Duodenal mucosa (tissue), 2 donors: ENCODE measurements around the gene TBPL1.
A peak's percentile ranks its signal among the peaks of the same experiment; 100 is the strongest.
"Not testable (repeated sequence)": the region's sequence is repeated elsewhere in the genome, so short reads cannot be mapped to it uniquely, and the experiment has no call there.

Experiments used
- H3K27ac ChIP-seq: one replicate; pipeline ENCODE4 v1.7.0; 2013; ENCODE audit warnings: low read depth, low read length
- H3K27me3 ChIP-seq, 2 donors: one replicate each; pipeline ENCODE4 v1.7.0; 2013; ENCODE audit warnings: low read length in 2 of 2, control low read depth in 1 of 2; ENCODE audit not compliant: insufficient read depth in 2 of 2, control insufficient read depth in 1 of 2
- H3K36me3 ChIP-seq, 2 donors: one replicate each; pipeline ENCODE4 v1.7.0; 2013; ENCODE audit warnings: low read length in 2 of 2, control low read depth in 1 of 2; ENCODE audit not compliant: insufficient read depth in 2 of 2, control insufficient read depth in 1 of 2
- H3K4me1 ChIP-seq, 2 donors: one replicate each; pipeline ENCODE4 v1.7.0; 2013; ENCODE audit warnings: low read length in 2 of 2, control low read depth in 1 of 2; ENCODE audit not compliant: insufficient read depth in 2 of 2, control insufficient read depth in 1 of 2
- H3K4me3 ChIP-seq, 2 donors: one replicate each; pipeline ENCODE4 v1.7.0; 2013; ENCODE audit warnings: low read length in 2 of 2, low read depth in 1 of 2
- H3K9ac ChIP-seq, 2 donors: one replicate each; pipeline ENCODE4 v1.7.0; 2013; ENCODE audit warnings: low read length in 2 of 2, low read depth in 1 of 2
- H3K9me3 ChIP-seq, 2 donors: one replicate each; pipeline ENCODE4 v1.7.0; 2013; ENCODE audit warnings: low read length in 2 of 2, control low read depth in 1 of 2; ENCODE audit not compliant: control insufficient read depth in 1 of 2

TBPL1 gene

DNA sequence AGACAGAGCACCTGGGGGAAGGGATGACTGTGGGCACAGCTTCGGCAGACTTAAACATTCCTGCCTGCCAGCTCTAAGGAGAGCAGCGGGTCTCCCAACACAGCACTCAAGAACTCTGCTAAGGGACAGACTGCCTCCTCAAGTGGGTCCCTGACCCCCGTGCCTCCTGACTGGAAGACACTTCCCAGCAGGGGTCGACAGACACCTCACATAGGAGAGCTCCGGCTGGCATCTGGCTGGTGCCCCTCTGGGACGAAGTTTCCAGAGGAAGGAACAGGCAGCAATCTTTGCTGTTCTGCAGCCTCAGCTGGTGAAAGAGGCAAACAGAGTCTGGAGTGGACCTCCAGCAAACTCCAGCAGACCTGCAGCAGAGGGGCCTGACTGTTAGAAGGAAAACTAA is 21.8 kb upstream of the TBPL1 start:
- H3K9ac ChIP-seq, H3K36me3 ChIP-seq, H3K4me1 ChIP-seq, H3K9me3 ChIP-seq, H3K4me3 ChIP-seq, H3K27ac ChIP-seq, H3K27me3 ChIP-seq: not testable (repeated sequence)

DNA sequence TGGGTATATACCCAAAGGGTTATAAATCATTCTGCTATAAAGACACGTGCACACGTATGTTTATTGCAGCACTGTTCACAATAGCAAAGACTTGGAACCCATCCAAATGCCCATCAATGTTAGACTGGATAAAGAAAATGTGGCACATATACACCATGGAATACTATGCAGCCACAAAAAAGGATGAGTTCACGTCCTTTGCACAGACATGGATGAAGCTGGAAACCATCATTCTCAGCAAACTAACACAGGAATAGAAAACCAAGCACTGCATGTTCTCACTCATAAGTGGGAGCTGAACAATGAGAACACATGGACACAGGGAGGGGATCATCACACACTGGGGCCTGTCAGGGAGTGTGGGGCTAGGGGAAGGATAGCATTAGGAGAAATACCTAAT is 16.7 kb upstream of the TBPL1 start:
- not testable (repeated sequence) for H3K36me3 ChIP-seq, H3K9ac ChIP-seq, H3K27ac ChIP-seq, H3K4me1 ChIP-seq, H3K9me3 ChIP-seq, H3K27me3 ChIP-seq, H3K4me3 ChIP-seq

DNA sequence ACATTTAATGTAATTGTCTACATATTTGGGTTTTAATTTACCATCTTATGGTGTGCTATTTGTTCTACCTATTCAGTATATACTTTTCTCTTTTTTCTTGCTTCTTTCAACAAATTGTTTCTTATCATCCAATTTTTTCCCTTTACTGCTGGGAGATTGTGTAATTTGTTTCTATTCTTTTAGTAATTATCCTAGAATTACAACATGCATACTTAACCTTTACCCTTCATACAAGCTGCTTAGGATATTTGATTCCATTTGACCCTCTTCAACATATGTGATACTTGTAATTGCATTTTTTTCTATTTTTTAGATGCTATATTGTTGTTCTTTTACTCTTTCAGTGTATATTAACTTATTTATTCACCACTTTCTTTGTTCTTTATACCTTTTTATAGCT is 15.1 kb upstream of the TBPL1 start:
- H3K27ac ChIP-seq: no peak overlapping the region
- no peaks in the 10 kb centered on the region for H3K27me3 ChIP-seq
- no peaks in the 10 kb centered on the region for H3K9me3 ChIP-seq
- H3K4me1 ChIP-seq: no peaks in the 10 kb centered on the region
- H3K9ac ChIP-seq: no peak overlapping the region
- H3K4me3 ChIP-seq: no peak overlapping the region
- H3K36me3 ChIP-seq: no peaks in the 10 kb centered on the region

DNA sequence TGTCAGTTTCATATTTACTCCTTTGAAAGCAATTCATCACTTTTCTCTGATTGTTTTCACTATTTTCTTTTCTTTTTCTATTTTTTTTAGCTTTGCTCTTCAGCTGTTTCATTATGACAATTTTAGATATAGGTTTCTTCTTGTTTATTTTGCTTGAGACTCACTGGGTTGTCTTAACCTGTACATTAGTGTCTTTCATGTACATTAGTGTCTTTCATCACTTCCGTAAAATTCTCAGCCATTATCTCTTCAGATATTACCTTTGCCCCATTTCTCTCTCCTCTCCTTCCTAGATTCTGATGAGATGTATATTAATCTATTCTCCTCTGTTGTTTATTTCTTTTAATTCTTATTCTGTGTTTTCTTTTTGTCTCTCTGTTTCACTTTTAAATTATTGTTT is 14.5 kb upstream of the TBPL1 start:
- no peaks in the 10 kb centered on the region for H3K27me3 ChIP-seq
- H3K4me3 ChIP-seq: no peak overlapping the region
- no peaks in the 10 kb centered on the region for H3K4me1 ChIP-seq
- no peaks in the 10 kb centered on the region for H3K36me3 ChIP-seq
- H3K9ac ChIP-seq: no peak overlapping the region
- H3K27ac ChIP-seq: no peak overlapping the region
- no peaks in the 10 kb centered on the region for H3K9me3 ChIP-seq

DNA sequence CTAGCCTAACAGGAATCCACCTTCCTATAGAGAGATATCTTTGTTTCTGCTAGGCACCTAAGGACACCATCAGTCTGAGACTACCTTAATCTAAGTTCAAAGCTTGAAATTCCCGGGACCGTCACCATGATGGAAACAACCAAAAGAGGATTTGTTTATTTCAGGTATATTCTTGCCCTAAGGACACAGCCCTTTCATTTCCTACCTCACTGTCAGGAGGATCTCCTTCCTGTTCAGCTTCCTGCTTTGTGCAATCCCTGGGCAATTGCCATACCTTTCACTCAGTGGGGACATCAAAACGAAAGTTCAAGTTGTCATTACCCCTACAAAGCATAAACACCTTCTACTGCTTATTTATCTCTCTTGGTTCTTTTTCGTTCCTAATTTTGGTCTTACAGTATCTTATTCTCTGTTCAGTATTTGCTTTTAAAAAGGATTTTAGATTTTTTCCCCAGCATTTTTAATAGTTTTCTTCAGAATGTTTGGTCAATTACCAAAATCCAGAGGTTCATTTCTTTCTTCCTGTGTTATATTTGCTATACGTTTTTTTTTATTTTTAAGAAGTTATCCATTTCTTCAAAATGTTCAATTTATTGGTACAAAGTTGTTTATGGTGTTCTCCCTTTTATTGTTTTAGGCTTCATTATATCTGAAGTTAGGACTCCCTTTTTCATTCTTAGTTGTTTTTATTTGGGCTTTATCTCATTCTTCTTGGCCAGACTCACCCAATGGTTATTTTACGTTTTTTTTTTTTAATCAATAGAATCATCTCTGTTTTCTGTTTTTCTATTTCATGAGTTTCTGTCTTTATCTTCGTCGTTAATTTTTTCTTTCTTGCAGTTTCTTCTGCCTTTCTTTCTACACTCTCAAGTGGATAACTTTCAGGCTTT is 13.0 kb upstream of the TBPL1 start:
- Histone ChIP-seq H3K27ac (no peak overlapping the region), H3K27me3 (no peaks in the 10 kb centered on the region), H3K4me1 (no peaks in the 10 kb centered on the region), H3K4me3 (no peak overlapping the region), H3K36me3 (no peaks in the 10 kb centered on the region), H3K9ac (no peak overlapping the region), H3K9me3 (no peaks in the 10 kb centered on the region)

DNA sequence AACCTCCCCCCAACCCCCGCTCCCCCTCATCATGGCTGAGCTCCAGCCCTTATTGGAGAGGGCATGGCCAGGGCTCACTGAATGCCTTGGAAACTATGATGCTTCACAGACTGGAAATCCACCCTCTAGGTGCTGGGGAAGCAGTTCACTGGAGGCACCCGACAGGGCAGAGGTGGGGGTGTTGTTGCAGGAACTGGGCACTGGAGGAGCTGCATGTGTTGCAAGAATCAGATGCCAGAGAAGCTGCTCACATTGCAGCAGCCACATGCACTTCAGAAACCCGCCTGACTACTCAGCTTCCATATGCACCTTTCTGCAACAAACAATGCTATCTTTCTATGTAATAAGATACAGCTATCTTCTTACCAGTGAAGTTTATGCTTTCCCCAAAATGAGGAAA is 7.9 kb upstream of the TBPL1 start:
- H3K4me1 ChIP-seq: peaks cover 17 to 19% of the 10 kb centered on the region in 2 donors
- no peak overlapping the region for H3K4me3 ChIP-seq
- H3K27ac ChIP-seq: no peak overlapping the region
- no peak overlapping the region for H3K9ac ChIP-seq
- no peaks in the 10 kb centered on the region for H3K9me3 ChIP-seq
- no peaks in the 10 kb centered on the region for H3K27me3 ChIP-seq
- H3K36me3 ChIP-seq: no peaks in the 10 kb centered on the region

DNA sequence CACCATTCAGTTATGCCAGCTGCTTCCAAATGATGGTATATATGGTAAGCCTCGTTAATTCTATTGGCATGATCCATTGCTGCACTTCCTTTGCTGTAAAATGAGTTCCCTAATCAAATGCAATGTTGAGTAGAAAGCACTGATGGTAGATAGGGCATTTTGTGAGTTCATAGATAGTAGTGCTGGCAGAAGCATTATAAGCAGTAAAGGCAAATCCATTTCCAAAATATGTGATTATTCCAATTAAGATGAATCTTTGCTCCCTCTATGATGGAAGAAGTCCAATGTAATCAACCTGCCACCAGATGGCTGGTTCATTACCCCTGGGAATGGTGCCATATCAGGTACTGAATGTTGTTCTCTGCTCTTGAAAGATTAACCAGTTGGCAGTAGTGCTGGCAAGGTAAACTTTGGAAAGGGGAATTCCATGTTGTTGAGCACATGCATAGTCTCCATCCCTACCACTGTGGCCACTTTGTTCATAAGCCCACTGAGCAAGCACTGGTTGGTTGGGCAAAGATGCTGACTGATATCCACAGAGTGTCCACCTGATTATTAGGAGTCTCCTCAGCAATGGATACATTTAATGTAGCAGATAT is 5.6 kb upstream of the TBPL1 start:
- Histone ChIP-seq H3K4me3 (no peak overlapping the region), H3K4me1 (peaks cover 23 to 26% of the 10 kb centered on the region in 2 donors), H3K9ac (no peak overlapping the region), H3K27me3 (no peaks in the 10 kb centered on the region), H3K36me3 (no peaks in the 10 kb centered on the region), H3K9me3 (no peaks in the 10 kb centered on the region), H3K27ac (no peak overlapping the region)

DNA sequence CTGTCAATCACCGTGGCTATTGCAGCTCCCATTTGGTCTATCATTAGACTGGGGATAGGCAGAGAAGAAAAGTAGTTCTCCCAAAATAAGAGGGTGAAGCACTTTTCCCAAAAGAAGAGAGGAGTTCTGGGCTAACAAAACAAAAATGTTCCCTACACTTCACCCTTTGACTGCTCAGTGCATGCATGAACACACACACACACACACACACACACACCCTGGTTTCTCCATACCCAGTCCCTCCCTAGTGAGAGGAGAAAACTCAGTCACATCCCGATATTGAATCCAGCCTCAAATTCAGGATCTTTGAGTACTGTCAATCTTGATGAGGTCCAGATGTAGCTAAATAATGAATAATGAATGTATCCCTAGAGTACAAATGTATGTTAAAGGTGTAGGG is 4.6 kb upstream of the TBPL1 start:
- Histone ChIP-seq H3K4me3 (no peak overlapping the region), H3K27ac (no peak overlapping the region), H3K9me3 (no peaks in the 10 kb centered on the region), H3K27me3 (no peaks in the 10 kb centered on the region), H3K4me1 (peaks cover 23 to 26% of the 10 kb centered on the region in 2 donors), H3K9ac (no peak overlapping the region), H3K36me3 (no peaks in the 10 kb centered on the region)

DNA sequence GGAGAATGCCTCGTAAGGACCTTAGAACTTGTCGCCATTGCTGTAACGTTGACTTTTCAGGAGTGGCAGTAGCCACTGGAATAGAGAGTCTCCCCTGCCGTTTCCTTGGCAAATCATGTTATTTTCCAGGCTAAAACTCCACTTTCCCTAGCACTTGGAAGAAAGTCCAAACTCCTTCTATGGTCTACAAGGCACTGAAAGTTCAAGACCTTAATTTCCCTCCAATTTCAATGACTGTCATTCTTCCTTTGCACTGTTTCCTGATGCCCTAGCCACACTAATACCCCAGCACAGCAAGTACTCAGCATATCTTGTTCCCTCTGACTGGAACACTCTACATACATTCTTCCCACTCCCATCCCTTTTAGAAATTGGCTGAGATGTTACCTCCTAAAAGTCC is 1.8 kb upstream of the TBPL1 start:
- Histone ChIP-seq H3K9ac (no peak overlapping the region), H3K4me1 (peaks cover 39 to 41% of the 10 kb centered on the region in 2 donors), H3K9me3 (no peaks in the 10 kb centered on the region), H3K27ac (no peak overlapping the region), H3K4me3 (peak overlapping the region; percentile 97 to 100), H3K36me3 (no peaks in the 10 kb centered on the region), H3K27me3 (no peaks in the 10 kb centered on the region)

DNA sequence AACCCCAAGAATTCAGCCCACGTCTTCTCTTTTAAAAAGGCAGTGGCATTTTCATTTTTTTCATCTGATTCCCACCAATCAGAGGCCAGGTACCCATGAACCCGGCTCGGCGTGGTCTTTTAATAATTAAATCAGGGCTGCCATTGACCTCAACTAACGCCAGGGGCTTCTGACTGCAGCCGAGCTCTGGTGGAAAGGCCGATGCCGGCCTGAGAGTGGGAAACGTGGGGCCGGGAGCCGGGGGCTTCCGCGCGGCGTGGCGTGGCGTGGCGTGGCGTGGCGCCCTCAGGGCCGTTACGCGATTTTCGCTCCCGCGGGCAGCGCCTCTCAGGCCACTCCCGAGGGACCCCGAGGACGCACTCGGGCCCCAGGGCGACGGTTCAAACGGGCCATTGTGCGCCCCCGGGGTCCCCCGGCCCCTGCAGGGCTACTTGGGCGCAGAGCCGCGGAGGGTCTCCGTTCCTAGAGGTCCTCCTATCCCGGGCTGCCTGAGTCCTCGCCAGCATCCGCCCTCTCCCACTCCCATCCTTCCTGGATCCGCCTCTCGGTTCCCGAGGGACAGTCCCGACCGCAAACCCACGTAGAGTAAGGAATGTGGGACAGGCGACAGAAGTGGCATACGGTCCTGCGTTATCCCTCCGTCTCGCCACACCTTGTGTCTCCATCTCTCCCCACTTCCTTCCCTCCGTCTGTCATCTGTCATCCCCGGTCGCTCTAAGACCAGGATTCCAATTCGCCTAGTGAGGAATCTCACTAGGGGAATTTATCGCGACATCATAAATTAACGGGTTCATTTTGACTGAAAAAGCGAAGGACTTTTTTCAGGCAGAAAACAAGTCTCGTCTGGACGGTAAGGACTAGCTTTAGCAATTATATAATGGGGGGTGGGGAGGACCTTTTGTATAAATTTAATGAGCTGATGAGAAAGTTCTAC is 876 bp upstream of the TBPL1 start:
- no peaks in the 10 kb centered on the region for H3K36me3 ChIP-seq
- H3K27ac ChIP-seq: peak overlapping the region; percentile 90
- H3K4me1 ChIP-seq: peaks cover 37 to 39% of the 10 kb centered on the region in 2 donors
- H3K9ac ChIP-seq: peak overlapping the region; percentile 82 to 84
- H3K27me3 ChIP-seq: no peaks in the 10 kb centered on the region
- H3K4me3 ChIP-seq: peak overlapping the region; percentile 97 to 100
- H3K9me3 ChIP-seq: no peaks in the 10 kb centered on the region
